Measurements from ENCODE around the gene IER3. TPM values are rescaled to one million over a fixed set of nuclear protein-coding genes. Genes with fewer than 3 reads are reported as not detected.
"Not testable (repeated sequence)": the region's sequence is repeated elsewhere in the genome, so short reads cannot be mapped to it uniquely, and the experiment has no call there.

IER3 gene
- total RNA-seq, 8 experiments from 2014 or later: 8.7 to 176 (median 32.5) TPM

DNA sequence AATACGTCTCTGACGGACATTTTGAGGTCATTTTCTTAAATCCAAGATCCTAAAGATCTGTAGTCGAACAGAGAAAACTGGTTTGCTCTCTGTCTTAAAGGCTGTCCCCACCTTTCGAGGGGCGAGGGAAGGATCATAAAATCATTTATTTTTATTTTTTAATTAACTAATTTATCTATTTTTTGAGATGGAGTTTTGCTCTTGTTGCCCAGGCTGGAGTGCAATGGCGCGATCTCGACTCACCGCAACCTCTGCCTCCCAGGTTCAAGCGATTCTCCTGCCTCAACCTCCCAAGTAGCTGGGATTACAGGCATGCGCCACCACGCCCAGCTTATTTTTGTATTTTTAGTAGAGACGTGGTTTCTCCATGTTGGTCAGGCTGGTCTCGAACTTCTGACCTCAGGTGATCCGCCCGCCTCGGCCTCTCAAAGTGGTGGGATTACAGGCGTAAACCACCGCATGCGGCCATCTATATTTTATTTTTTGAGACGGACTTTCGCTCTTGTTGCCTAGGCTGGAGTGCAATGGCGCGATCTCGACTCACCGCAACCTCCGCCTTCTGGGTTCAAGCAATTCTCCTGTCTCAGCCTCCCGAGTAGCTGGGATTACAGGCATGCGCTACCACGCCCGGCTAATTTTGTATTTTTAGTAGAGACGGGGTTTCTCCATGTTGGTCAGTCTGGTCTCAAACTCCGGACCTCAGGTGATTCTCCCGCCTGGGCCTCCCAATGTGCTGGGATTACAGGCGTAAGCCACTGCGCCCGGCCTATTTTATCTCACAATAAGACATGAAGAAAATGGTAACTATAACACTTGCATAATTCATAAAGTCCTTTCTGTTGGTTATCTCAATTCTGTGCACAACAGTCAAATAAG, 26.3 kb downstream of the IER3 start:
- ATAC-seq (replicated peaks in 6 of 8); in situ Hi-C loops (cut with MboI; ENCODE audit: low pct_unique_long_range_greater_than_20kb in 2 of 9, low sequenced_read_pairs in 9 of 9, unreplicated experiment in 9 of 9): not testable (repeated sequence)
- 23 to 100% (median 48%) methylated on average over 2 to 12 of the region's 37 CpGs for WGBS, 10 experiments
- peak overlapping the region; percentile 81 to 84 for H3K27ac ChIP-seq
- peak overlapping the region; percentile 54 to 63 (median 55) for H3K4me3 ChIP-seq
- H3K4me1 ChIP-seq (replicated peaks in 1 of 2): peaks cover 22 to 30% of the 10 kb centered on the region in 2 donors

DNA sequence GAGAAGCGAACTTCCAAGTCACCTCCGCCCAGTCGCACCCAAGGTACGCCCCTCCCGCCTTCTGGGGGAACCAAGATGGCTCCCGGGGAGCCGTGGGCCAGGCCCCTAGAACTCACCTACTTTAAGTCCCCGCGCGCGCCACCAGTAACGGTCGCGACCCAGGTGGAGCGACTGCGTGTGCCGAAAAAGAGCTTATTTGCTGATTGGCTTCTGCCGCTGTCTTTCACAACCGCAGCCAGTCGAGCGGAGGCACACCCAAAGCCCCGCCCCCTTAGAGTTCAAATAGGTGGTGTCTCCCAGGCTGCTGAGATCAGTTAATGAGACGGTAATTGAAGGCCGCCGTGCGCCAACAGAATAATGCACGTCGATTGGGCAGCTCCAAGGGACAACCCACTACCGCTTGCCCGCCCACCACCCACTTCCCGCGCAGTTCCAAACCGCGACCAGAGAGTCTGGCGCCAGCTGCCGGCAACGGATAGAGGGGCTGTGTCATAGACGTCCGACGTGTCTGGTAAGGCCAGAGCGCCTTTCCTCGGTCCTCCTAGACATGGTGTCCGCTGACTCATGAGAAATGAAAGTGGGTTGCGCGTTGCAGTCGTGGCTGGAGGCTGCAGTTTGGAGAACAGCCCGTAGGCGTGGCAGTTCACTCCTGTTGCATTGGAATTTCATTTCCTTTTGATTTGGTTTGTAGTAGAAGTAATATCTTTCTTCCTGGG, 27.1 kb downstream of the IER3 start, which contains the start of gene MDC1:
Gene MDC1, minus strand, starts transcription at position 153 of the 716 bp plus-strand sequence. CDS start 2,106 bp downstream, outside the sequence.
- WGBS, 10 experiments: 0 to 4% (median 0%) methylated on average over 1 to 13 of the region's 48 CpGs; no CpG with 5 or more reads in 3 of the 10 experiments
- in situ Hi-C loops (cut with MboI; ENCODE audit: low pct_unique_long_range_greater_than_20kb in 2 of 9, low sequenced_read_pairs in 9 of 9, unreplicated experiment in 9 of 9): no loop called here
- Histone ChIP-seq H3K4me3 (peak within 1 kb of the TSS; percentile 54 to 63 (median 55)), H3K4me1 (replicated peaks in 1 of 2) (peaks cover 18 to 22% of the 10 kb centered on the region in 2 donors), H3K27ac (peak within 1 kb of the TSS; percentile 82 to 91)
- ATAC-seq (replicated peaks in 6 of 8): peak; percentile 76 to 86 (median 84)

DNA sequence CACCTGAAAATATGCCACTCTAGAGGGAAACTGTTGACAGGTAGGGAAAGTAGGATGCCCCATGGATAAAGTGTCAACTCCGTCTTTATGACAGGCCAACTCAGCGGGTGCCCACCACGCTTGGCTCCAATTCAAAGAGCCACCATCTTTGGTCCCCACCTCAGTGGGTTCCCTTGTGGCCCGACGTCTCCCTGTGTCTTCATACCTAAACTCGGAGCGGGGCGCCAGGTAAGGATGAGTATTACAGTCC, 27.5 kb downstream of the IER3 start:
- Histone ChIP-seq H3K4me1 (replicated peaks in 1 of 2) (peaks cover 18 to 19% of the 10 kb centered on the region in 2 donors), H3K27ac (peak overlapping the region; percentile 82 to 91), H3K4me3 (peak overlapping the region; percentile 54 to 63 (median 55))
- ATAC-seq (replicated peaks in 6 of 8): no peak
- in situ Hi-C loops (cut with MboI; ENCODE audit: low pct_unique_long_range_greater_than_20kb in 2 of 9, low sequenced_read_pairs in 9 of 9, unreplicated experiment in 9 of 9): no loop called here
- WGBS, 10 experiments: 0 to 28% (median 0%) methylated on average over 1 to 5 of the region's 8 CpGs; no CpG with 5 or more reads in 3 of the 10 experiments

DNA sequence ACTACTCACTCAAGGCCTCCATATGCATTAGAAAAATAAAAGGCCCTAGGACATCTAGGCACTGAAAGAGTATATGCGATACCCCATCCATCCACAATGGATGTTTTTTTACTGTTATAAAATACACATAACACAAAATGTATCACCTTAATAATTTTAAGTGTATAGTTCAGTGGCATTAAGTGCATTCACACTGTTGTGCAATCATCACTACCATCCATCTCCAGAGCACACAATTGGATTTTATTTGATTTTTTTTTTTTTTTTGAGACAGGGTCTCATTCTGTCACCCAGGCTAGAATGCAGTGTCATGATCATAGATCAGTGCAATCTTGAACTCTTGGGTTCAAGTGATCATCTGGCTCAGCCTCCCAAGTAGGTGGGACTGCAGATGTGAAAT, 30.1 kb downstream of the IER3 start:
- in situ Hi-C loops (cut with MboI; ENCODE audit: low pct_unique_long_range_greater_than_20kb in 2 of 9, low sequenced_read_pairs in 9 of 9, unreplicated experiment in 9 of 9): no loop called here
- H3K4me1 ChIP-seq (replicated peaks in 1 of 2): peaks cover 18 to 19% of the 10 kb centered on the region in 2 donors
- WGBS, 10 experiments: 80 to 100% (median 100%) methylated on average over 1 of the region's 1 CpG; no CpG with 5 or more reads in 2 of the 10 experiments
- no peak for ATAC-seq (replicated peaks in 6 of 8)
- no peak overlapping the region for H3K4me3 ChIP-seq
- no peak overlapping the region for H3K27ac ChIP-seq

DNA sequence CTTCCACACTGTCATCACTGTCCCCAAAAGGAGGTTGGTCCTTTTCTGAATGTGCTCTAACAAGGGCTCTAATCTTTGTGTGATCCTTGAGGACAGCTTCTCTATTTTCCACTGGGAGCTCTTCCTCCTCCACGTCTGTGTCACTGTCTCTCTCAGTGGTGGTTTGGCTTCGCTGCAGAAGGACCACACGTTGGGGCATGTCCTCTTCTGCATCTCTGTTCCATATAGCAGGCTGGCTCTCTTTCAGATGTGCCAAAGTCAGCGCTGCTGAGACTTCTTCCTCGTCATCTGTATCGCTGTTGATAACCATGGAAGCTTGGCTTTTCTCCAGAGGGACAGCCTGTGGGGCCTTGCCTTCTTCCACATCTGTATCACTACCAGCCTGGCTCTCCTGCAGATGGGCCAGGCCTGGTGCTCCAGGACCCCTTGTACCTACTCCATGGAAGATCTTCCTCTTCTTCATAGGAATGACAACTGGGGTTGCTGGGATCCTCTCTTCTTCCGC, 31.9 kb downstream of the IER3 start:
- ATAC-seq (replicated peaks in 6 of 8): no peak
- Histone ChIP-seq H3K4me1 (replicated peaks in 1 of 2) (peaks cover 5 to 8% of the 10 kb centered on the region in 2 donors), H3K27ac (no peak overlapping the region), H3K4me3 (no peak overlapping the region)
- WGBS, 10 experiments: 20 to 100% (median 83%) methylated on average over 1 to 4 of the region's 7 CpGs; no CpG with 5 or more reads in 3 of the 10 experiments
- in situ Hi-C loops (cut with MboI; ENCODE audit: low pct_unique_long_range_greater_than_20kb in 2 of 9, low sequenced_read_pairs in 9 of 9, unreplicated experiment in 9 of 9): no loop called here

DNA sequence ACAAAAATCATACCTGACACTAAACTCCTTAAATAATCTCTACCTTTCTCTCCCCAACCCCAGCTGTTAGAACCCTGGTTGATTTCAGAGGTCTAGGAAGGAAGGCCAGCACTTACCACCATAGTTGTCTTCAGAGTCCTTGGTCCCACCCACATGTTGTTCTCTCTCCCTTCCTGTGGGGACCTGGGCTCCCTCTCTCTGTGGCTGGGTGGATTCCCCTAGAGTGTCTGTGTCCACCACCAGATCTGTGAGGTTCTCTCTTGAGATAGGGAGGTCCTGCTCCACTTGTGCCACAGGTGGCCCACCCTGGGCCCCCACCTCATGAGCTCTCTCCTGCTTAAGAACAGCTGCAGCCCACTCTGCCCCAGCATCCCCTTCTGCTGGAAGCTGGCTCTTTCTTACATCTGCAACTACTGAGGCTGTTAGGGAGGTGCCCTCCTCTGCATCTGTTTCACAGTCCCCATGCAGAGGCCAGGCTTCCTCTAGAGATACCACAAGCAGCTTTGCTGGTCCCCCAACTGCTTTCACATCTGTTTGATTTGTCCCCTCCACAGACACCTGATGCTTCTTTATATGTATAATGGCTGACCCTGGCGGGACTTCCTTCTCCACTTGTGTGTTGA, 32.5 kb downstream of the IER3 start:
- Histone ChIP-seq H3K27ac (no peak overlapping the region), H3K4me1 (replicated peaks in 1 of 2) (peaks cover 5 to 8% of the 10 kb centered on the region in 2 donors), H3K4me3 (no peak overlapping the region)
- in situ Hi-C loops (cut with MboI; ENCODE audit: low pct_unique_long_range_greater_than_20kb in 2 of 9, low sequenced_read_pairs in 9 of 9, unreplicated experiment in 9 of 9): no loop called here
- ATAC-seq (replicated peaks in 6 of 8): no peak
- 60 to 100% (median 100%) methylated on average over 1 of the region's 1 CpG; no CpG with 5 or more reads in 7 of the 10 experiments for WGBS, 10 experiments

DNA sequence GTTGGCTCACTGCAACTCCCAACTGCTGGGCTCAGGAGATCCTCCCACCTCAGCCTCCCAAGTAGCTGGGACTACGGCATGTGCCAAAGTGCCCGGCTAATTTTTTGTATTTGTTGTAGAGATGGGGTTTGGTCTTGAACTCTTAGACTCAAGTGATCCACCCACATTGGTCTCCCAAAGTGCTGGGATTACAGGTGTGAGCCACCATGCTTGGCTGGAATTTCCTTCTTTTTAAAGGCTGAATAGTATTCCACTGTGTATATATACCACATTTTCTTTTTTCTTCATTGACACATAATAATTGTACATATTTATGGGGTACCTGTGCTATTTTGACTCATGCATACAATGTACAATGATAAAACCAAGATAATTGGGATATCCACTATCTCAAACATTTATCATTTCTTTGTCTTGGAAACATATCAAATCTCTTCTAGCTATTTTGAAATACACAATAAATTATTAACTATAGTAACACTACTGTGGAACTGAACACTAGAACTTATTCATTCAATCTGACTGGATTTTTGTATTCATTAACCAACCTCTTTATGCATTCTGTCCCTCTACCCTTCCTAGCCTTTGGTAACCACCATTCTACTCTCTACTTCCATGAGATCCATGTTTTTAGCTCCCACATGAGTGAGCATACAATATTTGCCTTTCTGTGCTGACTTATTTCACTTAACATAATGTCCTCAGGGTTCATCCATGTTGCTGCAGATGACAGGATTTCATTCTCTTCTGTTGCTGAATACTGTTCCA, 35.1 kb downstream of the IER3 start:
- WGBS, 10 experiments: 80 to 100% (median 88%) methylated on average over 1 to 2 of the region's 2 CpGs; no CpG with 5 or more reads in 4 of the 10 experiments
- no peak for ATAC-seq (replicated peaks in 6 of 8)
- H3K4me1 ChIP-seq (replicated peaks in 1 of 2): no peaks in the 10 kb centered on the region

DNA sequence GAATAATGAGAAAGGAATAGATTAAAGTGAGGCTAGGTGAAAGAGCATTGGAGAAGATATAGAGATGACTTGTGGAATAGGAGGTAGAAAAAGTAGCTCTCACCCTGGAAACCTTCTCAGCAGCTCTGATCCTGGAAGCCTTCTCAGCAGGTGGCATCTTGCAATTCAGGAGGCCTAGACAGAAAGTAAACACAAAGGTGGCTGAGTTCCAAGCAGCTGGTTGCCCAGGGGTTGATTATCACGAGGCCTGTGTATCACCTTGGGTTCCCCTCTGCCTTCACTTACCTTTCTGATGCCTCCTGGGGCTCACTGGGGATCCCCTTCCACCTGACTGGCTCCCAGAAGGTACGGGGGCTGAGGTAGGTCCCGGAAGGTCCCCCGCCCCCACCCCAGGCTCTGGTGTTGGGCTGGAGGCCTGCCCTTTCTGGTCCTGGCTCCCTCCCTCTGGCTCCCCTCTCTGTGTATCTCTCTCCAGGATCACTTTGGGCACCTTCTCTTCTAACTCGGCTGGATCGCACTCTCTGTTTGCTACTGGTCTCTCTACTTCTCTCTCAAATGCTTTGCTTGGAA, 37.0 kb downstream of the IER3 start:
- H3K4me3 ChIP-seq: no peak overlapping the region
- no peaks in the 10 kb centered on the region for H3K4me1 ChIP-seq (replicated peaks in 1 of 2)
- H3K27ac ChIP-seq: no peak overlapping the region
- in situ Hi-C loops (cut with MboI; ENCODE audit: low pct_unique_long_range_greater_than_20kb in 2 of 9, low sequenced_read_pairs in 9 of 9, unreplicated experiment in 9 of 9): no loop called here
- no peak for ATAC-seq (replicated peaks in 6 of 8)
- WGBS, 10 experiments: 40 to 100% (median 93%) methylated on average over 1 to 6 of the region's 6 CpGs; no CpG with 5 or more reads in 4 of the 10 experiments

More for the DNA sequence above, 35.1 kb downstream of the IER3 start:
- Histone ChIP-seq H3K27ac (no peak overlapping the region), H3K4me3 (no peak overlapping the region)
- in situ Hi-C loops (cut with MboI; ENCODE audit: low pct_unique_long_range_greater_than_20kb in 2 of 9, low sequenced_read_pairs in 9 of 9, unreplicated experiment in 9 of 9): no loop called here

DNA sequence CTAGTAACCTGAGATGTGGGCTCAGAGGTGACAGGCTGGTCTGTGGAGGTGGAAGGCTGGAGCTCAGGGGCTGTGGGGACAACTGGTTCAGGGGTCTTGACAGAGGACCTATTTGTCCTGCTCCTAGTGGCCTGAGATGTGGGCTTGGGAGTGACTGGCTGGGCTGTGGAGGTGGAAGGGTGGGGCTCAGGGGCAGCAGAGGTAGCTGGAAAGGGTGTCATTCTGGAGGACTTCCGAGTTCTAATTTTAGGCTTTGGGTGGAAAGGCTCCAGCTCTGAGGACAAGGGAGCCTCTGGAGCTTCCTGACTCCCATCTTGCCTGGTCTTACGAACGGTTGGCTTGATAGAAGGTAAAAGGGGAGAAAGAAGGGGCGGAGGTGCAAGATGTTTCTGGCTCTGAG, 38.7 kb downstream of the IER3 start:
- no peak for ATAC-seq (replicated peaks in 6 of 8)
- in situ Hi-C loops (cut with MboI; ENCODE audit: low pct_unique_long_range_greater_than_20kb in 2 of 9, low sequenced_read_pairs in 9 of 9, unreplicated experiment in 9 of 9): no loop called here
- Histone ChIP-seq H3K27ac (no peak overlapping the region), H3K4me3 (no peak overlapping the region), H3K4me1 (replicated peaks in 1 of 2) (no peaks in the 10 kb centered on the region)
- WGBS, 10 experiments: 93 to 100% (median 100%) methylated on average over 1 to 3 of the region's 4 CpGs; no CpG with 5 or more reads in 6 of the 10 experiments

DNA sequence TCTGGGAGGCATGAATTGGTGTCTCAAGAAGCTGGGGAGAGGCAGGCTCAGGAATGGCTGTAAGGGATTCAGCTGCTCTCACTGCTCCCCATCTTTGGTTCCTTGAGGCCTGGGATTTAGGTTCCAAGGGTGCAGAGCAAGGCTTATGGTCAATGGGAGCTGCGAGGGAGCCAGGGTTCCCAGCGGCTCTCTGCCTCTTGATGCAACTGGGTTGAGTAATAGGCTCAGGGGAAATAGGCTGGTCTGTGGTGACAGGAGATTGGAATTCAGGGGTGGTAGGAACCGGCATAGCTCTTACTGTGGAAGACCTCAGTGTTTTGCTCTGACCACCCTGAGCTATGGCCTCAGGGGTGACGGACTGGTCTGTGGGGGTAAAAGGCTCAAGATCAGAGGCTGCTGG, 40.5 kb downstream of the IER3 start:
- WGBS, 10 experiments: 90 to 100% (median 100%) methylated on average over 1 to 2 of the region's 4 CpGs; no CpG with 5 or more reads in 6 of the 10 experiments
- H3K4me1 ChIP-seq (replicated peaks in 1 of 2): no peaks in the 10 kb centered on the region
- in situ Hi-C loops (cut with MboI; ENCODE audit: low pct_unique_long_range_greater_than_20kb in 2 of 9, low sequenced_read_pairs in 9 of 9, unreplicated experiment in 9 of 9): no loop called here
- no peak for ATAC-seq (replicated peaks in 6 of 8)
- H3K4me3 ChIP-seq: no peak overlapping the region
- H3K27ac ChIP-seq: no peak overlapping the region

DNA sequence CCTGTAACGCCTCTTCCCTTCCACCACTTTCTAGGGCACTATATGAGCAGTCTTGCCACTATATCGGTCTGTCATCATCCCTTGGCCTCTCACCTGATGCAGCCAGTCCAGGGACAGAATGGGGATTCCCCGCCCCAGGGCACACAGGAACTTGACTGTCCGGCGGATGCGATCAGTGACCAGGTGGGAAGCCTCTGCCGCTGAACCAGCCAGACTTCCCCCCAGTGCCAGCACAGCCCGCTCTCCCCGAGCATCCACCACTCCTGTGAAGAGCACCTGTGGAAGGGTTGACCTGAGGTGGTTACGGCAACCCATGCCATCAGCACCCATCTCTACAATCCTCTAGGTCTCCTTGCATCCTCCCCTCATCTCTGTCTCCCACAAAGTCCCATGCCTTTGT, 41.3 kb downstream of the IER3 start:
- 80 to 100% (median 93%) methylated on average over 1 to 8 of the region's 10 CpGs; no CpG with 5 or more reads in 3 of the 10 experiments for WGBS, 10 experiments
- Histone ChIP-seq H3K27ac (no peak overlapping the region), H3K4me3 (no peak overlapping the region), H3K4me1 (replicated peaks in 1 of 2) (no peaks in the 10 kb centered on the region)
- in situ Hi-C loops (cut with MboI; ENCODE audit: low pct_unique_long_range_greater_than_20kb in 2 of 9, low sequenced_read_pairs in 9 of 9, unreplicated experiment in 9 of 9): no loop called here
- ATAC-seq (replicated peaks in 6 of 8): no peak

DNA sequence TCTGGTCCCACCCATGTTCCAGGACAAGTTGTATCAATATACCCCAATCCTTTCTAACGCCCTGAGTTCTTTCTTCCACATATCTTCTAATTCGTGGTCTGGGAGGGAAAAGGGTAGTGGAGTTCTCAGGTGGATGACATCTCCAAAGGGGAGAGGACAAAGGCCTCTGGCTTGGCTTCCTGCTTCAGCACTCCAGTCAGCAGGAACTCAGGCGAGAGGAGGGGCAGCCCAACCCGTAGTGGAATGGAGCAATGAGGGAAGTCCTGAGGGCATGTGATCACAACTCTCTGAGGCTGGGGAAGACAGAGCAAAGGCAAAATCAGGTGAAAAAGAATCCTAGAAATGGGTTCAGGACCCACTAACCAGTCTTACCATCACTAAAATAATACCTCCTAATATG, 44.0 kb downstream of the IER3 start:
- WGBS, 10 experiments: 14 to 100% (median 66%) methylated on average over 1 to 4 of the region's 4 CpGs; no CpG with 5 or more reads in 3 of the 10 experiments
- H3K27ac ChIP-seq: no peak overlapping the region
- peak in 1 of 8 experiments; percentile 38 for ATAC-seq (replicated peaks in 6 of 8)
- no peak overlapping the region for H3K4me3 ChIP-seq
- in situ Hi-C loops (cut with MboI; ENCODE audit: low pct_unique_long_range_greater_than_20kb in 2 of 9, low sequenced_read_pairs in 9 of 9, unreplicated experiment in 9 of 9): no loop called here
- H3K4me1 ChIP-seq (replicated peaks in 1 of 2): no peaks in the 10 kb centered on the region
